NCI-H1694 (cell line): Measurements from ENCODE around the gene ICOSLG.
"Not testable (repeated sequence)": the region's sequence is repeated elsewhere in the genome, so short reads cannot be mapped to it uniquely, and the experiment has no call there.

ENCODE experiments used
- DNase-seq: peaks from one replicate; lab custom pipeline; 2025; lab: John Stamatoyannopoulos, UW

ICOSLG gene

DNA sequence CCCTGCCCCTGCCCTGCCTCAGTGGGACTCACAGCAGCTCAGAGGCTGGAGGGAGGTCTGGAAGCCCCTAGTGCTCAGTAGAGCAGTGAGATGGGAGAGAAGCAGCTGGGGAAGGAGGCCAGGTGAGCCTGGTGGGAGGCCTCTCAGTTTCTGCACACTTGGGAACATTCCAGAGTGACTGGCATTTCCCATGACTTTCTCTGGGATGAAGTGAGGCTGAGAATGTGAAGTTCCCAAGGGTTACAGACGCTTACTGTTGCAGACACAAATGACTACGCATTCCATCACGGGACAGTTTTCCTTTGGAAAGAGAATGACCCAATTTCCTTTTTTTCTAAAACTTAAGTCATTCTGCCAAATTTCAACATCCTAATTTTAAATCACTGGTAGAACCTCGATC lies 59.2 kb downstream of the ICOSLG start:
- not testable (repeated sequence) for DNase-seq

DNA sequence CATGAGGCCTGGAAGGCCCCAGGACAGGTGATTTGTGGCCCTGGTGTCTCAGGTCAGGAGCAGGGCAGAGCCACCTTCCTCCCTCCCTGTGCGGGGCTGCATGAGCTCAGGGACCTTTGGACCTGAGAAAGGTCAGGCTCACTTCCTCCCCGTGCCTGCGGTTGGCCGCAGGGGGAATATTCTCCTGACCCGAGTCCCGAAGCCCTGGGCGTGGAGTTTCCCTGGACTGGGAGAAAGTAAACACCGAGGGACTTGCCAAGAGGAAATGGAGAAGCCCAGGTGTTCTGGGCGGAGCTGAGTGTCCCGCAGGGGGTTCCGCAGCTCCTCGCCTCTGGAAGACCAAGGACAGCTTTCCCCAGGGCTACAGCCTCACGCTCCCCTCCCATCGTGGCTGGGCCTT lies 64.6 kb downstream of the ICOSLG start:
- not testable (repeated sequence) for DNase-seq

DNA sequence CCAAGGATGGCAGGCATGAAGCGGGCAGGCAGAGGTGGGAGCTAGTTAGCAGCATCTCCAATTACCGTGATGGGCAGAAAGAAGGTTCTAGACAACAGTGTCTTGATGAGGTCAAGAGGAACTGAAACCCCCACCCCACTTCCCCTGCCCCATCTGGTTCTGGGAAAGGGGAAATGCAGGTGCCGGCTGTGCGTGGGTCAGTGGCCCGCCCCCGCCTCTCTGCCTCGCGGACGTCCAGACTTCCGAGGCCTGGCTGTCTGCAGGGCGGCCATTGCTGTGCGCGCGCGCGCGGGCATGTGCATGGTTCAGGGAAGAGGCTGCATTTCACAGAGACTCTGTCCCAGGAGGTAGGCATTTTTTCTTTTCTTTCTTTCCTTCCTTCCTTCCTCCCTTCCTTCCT lies 65.6 kb downstream of the ICOSLG start:
- not testable (repeated sequence) for DNase-seq
